ENCODE measurements around the gene LTB4R.

Gene LTB4R

GRCh38 chr14:24279301-24280186, 31.8 kb upstream of the LTB4R start:
- no peak for DNase-seq (ENCODE audit: low spot score)

DNA sequence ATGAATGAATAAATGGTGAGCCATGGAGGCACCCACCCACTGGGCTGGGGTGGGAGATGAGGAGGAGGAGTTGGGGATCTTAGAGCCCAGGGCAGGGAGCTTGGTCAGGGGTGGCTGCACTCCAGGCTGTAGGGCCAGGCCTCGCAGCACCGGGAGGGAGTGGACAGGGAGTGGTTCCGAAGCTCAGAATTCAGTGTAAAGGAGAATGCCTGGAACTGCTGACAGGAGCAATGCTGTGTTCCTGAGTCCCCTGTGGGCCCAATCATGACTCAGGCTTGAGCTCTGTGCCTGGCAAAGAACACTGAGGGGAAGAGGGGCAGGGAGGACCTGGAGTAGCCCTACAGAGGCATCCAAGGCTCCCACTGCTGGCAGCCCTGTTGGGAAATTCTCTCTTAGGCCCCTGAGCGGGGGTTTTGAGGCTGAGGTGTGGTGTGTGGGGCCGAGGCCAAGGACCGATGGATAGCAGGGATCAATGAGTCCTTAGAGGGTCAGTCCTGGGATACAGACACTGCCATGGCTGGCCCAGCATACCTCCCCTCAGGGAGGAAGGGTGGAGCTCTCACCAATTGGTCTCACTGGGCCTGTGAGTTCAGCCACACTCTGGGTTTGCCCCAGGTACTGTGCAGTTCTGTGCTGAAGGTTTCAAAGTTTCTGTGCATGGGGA, 30.4 kb upstream of the LTB4R start:
- DNase-seq (ENCODE audit: low spot score), result no peak

- no peak for DNase-seq (ENCODE audit: low spot score)
Observed at GRCh38 chr14:24281636-24282035, 29.7 kb upstream of the LTB4R start.

GRCh38 chr14:24282736-24283135, 28.6 kb upstream of the LTB4R start:
- DNase-seq (ENCODE audit: low spot score), result no peak

DNA sequence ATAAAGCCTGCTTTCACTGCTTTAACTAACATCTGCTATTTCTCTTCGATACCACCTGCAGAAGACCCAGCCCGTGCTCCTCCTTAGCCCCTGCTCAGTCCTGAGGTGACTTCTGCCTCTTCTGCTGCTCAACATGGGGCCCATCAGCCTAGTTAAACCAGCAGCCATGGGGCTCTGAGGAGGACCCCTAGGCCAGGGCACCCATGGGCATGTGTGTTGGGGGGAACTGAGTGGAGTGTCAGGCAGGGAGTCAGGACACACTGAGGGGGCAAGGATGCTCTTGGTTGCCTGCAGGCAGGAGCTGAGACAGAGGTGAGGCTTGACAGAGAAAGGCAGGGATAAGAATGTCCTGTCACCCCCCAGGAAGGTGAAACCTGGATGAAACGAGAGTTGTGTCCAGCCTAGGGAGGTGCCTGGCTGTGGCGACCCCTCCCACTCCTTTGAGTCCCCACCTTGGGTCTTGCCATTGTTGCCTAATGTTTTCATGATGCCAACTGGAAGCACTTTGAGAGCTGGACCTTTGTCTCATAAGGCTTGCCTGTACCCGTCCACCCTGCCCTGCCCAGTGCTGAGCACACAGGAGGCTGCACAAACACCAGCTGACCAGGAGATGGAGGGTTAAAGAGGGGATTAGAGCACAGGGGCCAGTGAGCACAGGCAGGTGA, 27.4 kb upstream of the LTB4R start:
- DNase-seq (ENCODE audit: low spot score), result no peak

GRCh38 chr14:24284501-24285035, 26.7 kb upstream of the LTB4R start:
- no peak for DNase-seq (ENCODE audit: low spot score)

- DNase-seq (ENCODE audit: low spot score), result no peak
Observed at GRCh38 chr14:24285351-24285750, 26.0 kb upstream of the LTB4R start.

DNA sequence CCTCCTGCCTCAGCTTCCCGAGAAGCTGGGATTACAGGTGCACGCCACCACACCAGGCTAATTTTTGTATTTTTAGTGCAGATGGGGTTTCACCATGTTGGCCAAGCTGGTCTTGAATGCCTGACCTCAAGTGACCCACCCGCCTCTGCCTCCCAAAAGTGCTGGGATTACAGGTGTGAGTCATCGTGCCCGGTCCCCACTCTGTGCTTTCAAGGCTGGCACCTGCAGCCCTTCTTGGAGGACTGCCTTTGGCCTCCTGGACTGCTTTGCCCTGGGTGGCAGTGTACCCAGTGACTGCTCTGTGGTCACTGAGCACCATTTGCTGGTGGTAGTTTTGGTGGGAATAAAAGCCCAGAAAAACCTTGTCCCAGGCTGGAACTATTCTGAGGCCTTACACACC, 24.3 kb upstream of the LTB4R start:
- no peak for DNase-seq (ENCODE audit: low spot score)

DNA sequence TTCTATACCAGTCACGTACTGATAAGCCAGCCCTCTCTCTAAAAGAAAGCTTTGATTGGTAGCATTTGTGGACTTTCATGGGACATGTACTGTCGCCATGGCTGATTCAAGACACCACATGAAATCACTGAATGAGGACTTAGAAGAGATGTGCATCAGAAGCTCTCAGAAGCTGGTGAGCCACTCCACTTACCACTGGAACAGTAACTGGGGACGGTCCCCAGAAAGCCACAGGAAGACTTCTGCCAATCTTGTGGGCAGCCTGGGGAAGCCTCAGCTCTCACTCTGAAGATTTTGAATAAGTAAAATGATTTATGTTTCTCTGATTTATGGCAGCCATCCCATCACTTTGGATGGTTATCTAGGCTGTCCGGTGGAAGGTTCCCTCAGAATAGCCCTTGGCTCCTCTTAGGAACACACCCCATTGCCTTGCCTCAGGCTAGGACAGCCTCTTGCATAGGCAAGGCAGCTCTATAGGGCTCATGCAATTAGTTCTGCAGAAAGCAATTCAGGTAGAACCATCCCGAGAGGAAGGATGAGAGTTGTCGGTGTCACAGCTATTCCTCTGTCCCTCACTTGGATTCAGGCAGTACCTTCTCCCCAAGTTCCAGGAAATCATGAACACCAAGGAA, 21.5 kb upstream of the LTB4R start:
- DNase-seq (ENCODE audit: low spot score), result no peak

DNA sequence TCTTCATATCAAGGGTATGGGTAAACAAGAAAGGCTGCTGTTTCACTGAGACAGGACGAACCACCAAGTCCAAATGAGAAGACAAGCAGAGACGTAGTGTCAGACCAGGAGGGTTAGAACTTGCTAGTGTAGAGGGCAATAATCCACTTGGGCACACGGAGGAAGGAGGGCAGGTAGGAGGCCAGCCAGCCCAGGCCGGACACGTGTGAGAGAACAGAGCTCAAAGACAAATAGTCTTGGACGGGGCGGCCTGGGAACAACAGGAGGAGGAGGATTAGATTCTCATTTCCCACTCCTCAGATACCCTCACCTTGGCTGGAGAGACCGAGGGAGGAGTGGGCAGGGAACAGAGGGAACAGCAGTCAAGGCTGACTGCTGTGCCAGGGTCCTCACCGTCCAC, 20.6 kb upstream of the LTB4R start:
- no peak for DNase-seq (ENCODE audit: low spot score)

DNA sequence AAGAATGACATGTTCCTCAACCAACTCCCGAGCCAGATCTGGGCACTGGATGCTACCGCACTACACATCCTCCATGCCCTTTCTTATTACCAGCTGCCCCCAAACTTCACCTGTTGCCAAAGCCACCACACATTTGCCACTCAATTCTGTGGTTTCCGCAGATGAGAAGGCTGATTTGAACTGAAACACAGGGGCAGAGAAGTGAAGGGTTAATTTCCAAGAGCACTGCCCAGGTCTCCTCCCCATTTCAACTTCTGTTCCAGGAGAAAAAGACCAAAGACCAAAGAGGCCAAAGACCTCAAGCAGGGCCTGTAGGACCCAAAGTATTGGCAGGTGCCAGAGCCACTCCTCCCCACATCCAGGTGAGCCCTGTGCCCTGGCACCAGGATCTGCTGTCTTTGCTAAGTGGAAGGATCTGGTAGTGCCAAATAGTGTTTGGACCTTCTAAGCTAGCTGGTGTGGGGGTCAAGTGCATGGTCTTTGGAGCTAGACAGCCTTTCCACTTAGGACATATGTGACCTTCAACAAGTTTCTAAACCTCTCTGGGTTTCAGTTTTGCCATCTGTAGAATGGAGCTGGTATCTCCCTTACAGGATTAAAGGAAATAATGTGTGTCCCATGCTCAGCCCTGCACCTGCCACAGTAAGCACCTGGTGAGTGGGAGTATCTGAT, 19.7 kb upstream of the LTB4R start:
- no peak for DNase-seq (ENCODE audit: low spot score)

DNA sequence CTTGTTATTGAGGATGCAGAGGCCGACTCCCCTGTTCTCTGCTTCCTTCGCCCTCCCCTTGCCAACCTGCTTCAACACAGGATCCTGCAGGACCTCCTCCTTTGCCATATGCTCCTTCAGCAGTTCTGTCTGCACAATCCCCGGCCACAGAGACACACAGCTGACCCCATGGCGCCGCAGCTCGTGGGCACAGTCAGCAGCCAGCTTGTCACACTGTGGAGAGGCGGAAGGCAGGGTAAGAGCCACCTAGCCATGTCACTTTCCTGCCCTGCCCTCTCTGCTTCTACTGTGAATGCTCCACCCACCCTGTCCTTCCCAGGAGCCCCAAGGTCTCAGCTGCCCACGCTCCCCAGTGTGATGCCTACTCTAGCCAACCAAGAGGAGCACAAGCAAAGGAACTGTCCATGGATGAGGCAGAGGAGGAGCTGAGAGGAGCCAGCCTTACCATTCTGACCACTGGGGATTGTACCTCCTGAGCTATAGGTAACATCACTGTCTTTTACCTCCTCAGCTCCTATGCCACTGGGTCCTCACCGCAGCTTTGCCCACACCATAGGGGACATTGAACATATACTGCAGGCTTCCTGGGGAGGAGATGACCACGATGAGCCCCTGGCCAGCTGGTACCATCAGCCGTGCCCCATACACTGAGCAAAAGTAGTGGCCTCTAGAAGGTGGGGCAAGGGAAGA, 19.0 kb upstream of the LTB4R start:
- DNase-seq (ENCODE audit: low spot score), result no peak

- no peak for DNase-seq (ENCODE audit: low spot score)
Observed at GRCh38 chr14:24293525-24293924, 17.8 kb upstream of the LTB4R start.

- peak; percentile 70 for DNase-seq (ENCODE audit: low spot score)
Observed at GRCh38 chr14:24296341-24297157, 14.8 kb upstream of the LTB4R start.

DNA sequence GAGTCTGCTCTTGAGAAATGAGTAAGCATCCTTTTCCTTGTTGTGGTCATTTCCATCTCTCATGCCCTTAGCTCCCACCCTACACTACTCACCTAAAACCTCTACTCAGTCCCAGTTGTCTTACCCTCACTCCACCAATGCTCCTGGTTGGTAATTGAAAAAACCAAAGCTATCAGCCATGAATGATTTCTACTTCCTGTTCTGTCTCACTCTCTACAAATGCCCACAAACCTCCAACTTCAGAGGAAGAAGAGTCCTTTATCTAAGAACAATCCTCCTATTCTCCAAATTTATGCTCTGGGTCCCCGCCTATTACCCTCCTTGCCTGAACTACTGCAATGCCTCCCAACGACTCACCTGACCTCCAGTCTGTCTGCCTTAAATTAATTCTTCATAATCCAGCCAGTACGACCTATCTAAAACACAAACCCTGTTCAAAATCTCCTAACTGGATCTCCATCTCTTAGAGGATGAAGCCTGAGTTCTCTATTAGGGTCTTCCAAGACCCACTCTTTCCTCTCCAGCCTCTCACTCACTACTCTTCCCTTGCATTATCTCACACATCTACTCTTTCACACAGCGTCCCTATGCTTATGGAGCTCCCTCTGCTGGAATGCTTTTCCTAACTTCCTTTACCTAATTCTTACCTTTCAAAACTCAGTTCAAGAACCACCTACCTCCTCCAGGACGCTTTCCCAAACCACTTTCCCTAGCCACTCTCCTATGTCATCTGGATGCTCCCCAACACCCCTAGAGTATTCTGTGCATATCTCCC, 13.9 kb upstream of the LTB4R start:
- no peak for DNase-seq (ENCODE audit: low spot score)

DNA sequence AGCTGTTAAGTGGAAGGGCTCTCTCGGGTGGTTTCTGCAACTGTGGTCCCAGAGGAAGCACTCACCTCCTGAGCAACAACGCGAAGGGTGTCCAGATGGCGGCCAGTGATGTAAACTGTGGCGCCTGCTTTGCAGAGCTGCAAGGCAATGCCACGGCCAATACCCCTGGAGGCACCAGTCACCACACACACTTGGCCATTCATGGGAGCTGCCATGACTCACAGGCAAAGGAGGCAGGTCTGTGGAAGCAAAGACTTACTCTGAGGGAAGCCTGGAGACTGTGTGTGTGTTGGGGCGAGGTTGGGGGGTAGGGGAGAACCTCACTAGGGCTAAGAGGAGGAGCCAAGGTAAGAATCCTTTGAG, 12.4 kb upstream of the LTB4R start:
- no peak for DNase-seq (ENCODE audit: low spot score)

DNA sequence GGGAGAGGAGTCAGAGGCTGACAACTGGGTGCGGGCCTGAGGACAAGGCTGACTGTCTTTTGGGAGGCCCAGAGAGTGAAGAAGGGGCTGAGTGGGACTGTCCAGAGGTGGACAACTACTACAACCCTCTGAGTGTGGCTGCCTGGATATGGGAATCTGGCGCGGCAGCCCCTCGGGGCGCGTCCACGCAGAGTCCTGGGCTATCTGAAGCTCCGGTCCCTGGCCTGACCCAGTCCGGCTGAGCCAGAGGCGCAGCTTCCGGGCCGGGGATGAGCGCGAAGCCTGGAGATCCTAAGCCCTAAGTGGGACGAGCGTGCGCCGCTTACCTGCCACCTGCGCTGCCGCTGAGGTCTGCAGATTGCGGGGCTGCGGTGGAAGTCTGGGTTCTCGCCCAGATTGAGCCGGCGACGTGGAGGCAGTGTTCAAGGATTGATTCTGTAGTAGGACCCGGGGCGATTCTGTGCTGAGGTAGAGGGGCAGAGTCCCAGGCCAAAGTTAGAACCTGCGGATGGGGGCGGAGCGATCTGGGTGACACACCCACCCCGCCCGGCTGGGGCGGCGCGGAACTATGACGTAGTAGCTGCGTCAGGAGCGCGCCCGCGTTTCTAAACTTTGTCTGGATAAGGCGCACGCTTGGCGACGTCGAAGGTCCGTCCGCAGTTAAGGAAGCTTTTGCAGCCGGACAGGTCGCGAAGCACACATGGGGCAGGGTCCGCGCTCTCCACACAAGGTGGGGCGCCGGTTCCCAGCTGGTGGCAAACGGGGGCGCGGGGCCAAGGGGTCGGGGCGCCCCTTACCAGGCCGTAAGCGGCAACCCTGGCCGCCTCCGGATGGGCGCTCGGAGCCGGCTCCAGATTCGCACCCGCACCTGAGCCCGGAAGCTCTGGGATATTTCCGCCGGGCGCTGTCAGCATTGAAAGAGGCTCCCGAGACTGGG, 11.8 kb upstream of the LTB4R start, which contains the start of the genes DHRS1 and NOP9:
Gene DHRS1, minus strand, starts transcription at position 526 of the 937 bp plus-strand sequence. CDS start 674 bp downstream, outside the sequence.
Gene NOP9, plus strand, starts transcription at position 596 of the 937 bp plus-strand sequence. Its CDS starts 105 bp downstream, at position 701.
- peak; percentile 87 for DNase-seq (ENCODE audit: low spot score)
